GM12874 (cell line): ENCODE measurements around the gene PHKA2.

Experiments
- TF ChIP-seq, protein P1 (sequence below): IDR thresholded peaks from 2 replicates; pipeline ENCODE4 v1.5.1; 2011; ENCODE audit warnings: low read depth, mild to moderate bottlenecking, control low read depth, low read length, moderate library complexity; ENCODE audit not compliant: insufficient read depth

PHKA2 gene

GRCh38 chrX:18931972-18932371, 51.9 kb downstream of the PHKA2 start:
- TF ChIP-seq, protein P1, sequence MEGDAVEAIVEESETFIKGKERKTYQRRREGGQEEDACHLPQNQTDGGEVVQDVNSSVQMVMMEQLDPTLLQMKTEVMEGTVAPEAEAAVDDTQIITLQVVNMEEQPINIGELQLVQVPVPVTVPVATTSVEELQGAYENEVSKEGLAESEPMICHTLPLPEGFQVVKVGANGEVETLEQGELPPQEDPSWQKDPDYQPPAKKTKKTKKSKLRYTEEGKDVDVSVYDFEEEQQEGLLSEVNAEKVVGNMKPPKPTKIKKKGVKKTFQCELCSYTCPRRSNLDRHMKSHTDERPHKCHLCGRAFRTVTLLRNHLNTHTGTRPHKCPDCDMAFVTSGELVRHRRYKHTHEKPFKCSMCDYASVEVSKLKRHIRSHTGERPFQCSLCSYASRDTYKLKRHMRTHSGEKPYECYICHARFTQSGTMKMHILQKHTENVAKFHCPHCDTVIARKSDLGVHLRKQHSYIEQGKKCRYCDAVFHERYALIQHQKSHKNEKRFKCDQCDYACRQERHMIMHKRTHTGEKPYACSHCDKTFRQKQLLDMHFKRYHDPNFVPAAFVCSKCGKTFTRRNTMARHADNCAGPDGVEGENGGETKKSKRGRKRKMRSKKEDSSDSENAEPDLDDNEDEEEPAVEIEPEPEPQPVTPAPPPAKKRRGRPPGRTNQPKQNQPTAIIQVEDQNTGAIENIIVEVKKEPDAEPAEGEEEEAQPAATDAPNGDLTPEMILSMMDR = 0 out of 2 replicates have a peak, but pooled peaks have one; percentile 8

GRCh38 chrX:18929775-18930174, 54.1 kb downstream of the PHKA2 start:
- TF ChIP-seq, protein P1 = no peak

DNA sequence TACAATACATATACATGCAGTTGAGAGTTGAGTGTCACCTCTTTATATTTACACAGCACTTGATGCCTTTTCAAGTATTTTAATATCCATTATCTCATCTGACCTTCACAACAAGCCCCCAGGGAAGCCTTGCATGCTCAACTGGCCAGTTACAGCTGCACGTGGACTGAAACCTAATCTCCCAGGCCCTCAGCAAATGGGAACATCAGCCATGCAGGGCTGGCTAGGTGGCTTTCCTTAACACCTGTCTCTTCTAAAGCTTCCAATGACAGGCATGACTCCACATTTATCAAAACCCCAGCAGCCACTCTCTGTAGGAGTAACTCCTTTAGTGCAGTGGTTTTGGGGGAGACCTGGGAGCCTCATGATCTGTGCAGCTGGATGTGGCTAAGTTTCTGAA, 56.4 kb downstream of the PHKA2 start:
- TF ChIP-seq, protein P1 = no peak

DNA sequence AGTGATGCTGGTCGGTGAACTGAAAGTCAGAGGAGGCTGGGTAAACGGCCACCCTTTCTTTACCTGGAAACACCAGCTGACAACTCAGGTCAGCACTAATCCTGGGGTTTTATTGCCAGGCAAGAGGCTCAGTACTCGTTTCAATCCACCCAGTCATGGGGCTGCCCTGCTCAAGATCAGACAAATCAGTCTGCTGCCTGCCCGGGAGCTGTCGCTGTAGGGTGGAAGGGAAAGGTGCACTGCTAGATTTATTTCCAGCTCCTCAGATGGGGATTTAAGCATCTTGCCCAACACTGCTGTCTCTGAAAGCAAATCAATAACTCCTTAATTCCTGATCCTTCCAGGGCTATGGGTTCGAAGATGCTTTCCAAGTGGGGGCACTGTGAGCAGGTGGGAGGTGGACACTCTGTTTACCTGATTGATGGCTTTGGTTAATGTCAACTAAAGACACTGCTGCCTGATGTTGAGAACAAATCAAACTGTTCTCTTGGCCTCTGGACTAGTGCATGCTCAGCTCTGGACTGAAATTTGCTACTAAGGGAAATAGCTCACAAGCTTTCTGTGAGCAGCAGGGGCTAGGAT, 59.3 kb downstream of the PHKA2 start:
- TF ChIP-seq, protein P1 = no peak

GRCh38 chrX:18920566-18920965, 63.3 kb downstream of the PHKA2 start:
- TF ChIP-seq, protein P1 = no peak

GRCh38 chrX:18920079-18920478, 63.8 kb downstream of the PHKA2 start:
- TF ChIP-seq, protein P1 = no peak

- TF ChIP-seq, protein P1 = no peak
Observed at GRCh38 chrX:18917831-18918230, 66.1 kb downstream of the PHKA2 start.
